ENCODE results near the gene PARD3B. TPM values are rescaled to one million over a fixed set of nuclear protein-coding genes. Genes with fewer than 3 reads are reported as not detected.

PARD3B gene
- total and polyA plus RNA-seq, 2 experiments from 2014 or later, result 3.5 to 4.4 TPM

DNA sequence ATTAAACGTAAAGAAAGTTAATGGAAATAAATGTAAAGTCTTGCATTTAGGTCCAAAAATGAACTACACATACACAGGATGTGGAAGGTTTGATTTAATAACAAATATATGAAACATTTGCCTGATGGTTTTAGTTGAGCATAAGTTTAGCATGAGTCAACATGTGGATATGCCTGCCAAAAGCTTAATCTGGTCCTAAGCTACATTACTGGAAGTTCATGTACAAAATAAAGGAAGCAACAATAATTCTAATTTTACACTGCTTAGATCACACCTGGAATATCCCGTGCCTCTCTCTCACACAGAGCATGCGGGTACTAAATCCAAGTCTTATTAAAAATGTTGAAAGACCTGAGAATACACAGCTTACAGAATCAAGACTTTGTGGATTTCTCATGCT lies 860.5 kb downstream of the PARD3B start:
- Histone ChIP-seq H3K9me2 (ENCODE audit: insufficient read depth) (no peaks in the 10 kb centered on the region), H3K79me2 (replicated peaks; ENCODE audit: insufficient read depth) (no peaks in the 10 kb centered on the region), H3K4me1 (ENCODE audit: insufficient read depth) (no peaks in the 10 kb centered on the region), H3K27me3 (ENCODE audit: insufficient read depth) (no peaks in the 10 kb centered on the region), H2AFZ (no peak overlapping the region), H3K36me3 (ENCODE audit: insufficient read depth) (no peaks in the 10 kb centered on the region), H4K20me1 (replicated peaks; ENCODE audit: insufficient read depth) (no peaks in the 10 kb centered on the region), H3K27ac (ENCODE audit: low read depth) (no peak overlapping the region), H3K4me3 (no peak overlapping the region), H3K4me2 (no peak overlapping the region), H3F3A (replicated peaks; ENCODE audit: low read depth) (no peaks in the 10 kb centered on the region)
- TF ChIP-seq EZH2phosphoT487 (IDR thresholded peaks at IDR 0.05; ENCODE audit: unreplicated experiment) (no peak), POLR2AphosphoS5 (IDR thresholded peaks at IDR 0.05; ENCODE audit: low read depth) (no peak), NANOG (IDR thresholded peaks at IDR 0.05; ENCODE audit: borderline replicate concordance) (no peak), CREB1 (CRISPR knock-in tag; IDR thresholded peaks at IDR 0.05; ENCODE audit: low read depth) (no peak), JUNB (IDR thresholded peaks at IDR 0.05; ENCODE audit: unreplicated experiment) (no peak), ZNF331 (CRISPR knock-in tag; IDR thresholded peaks at IDR 0.05; ENCODE audit: low read depth) (no peak), EZH2 (IDR thresholded peaks at IDR 0.05; ENCODE audit: low read depth, unreplicated experiment) (no peak), STAT1 (IDR thresholded peaks at IDR 0.05; ENCODE audit: unreplicated experiment) (no peak), ZNF114 (CRISPR knock-in tag; IDR thresholded peaks at IDR 0.05) (no peak)
- TF ChIP-seq, protein P1, sequence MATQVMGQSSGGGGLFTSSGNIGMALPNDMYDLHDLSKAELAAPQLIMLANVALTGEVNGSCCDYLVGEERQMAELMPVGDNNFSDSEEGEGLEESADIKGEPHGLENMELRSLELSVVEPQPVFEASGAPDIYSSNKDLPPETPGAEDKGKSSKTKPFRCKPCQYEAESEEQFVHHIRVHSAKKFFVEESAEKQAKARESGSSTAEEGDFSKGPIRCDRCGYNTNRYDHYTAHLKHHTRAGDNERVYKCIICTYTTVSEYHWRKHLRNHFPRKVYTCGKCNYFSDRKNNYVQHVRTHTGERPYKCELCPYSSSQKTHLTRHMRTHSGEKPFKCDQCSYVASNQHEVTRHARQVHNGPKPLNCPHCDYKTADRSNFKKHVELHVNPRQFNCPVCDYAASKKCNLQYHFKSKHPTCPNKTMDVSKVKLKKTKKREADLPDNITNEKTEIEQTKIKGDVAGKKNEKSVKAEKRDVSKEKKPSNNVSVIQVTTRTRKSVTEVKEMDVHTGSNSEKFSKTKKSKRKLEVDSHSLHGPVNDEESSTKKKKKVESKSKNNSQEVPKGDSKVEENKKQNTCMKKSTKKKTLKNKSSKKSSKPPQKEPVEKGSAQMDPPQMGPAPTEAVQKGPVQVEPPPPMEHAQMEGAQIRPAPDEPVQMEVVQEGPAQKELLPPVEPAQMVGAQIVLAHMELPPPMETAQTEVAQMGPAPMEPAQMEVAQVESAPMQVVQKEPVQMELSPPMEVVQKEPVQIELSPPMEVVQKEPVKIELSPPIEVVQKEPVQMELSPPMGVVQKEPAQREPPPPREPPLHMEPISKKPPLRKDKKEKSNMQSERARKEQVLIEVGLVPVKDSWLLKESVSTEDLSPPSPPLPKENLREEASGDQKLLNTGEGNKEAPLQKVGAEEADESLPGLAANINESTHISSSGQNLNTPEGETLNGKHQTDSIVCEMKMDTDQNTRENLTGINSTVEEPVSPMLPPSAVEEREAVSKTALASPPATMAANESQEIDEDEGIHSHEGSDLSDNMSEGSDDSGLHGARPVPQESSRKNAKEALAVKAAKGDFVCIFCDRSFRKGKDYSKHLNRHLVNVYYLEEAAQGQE (IDR thresholded peaks at IDR 0.05; ENCODE audit: unreplicated experiment), result no peak
- TF ChIP-seq, protein P2, sequence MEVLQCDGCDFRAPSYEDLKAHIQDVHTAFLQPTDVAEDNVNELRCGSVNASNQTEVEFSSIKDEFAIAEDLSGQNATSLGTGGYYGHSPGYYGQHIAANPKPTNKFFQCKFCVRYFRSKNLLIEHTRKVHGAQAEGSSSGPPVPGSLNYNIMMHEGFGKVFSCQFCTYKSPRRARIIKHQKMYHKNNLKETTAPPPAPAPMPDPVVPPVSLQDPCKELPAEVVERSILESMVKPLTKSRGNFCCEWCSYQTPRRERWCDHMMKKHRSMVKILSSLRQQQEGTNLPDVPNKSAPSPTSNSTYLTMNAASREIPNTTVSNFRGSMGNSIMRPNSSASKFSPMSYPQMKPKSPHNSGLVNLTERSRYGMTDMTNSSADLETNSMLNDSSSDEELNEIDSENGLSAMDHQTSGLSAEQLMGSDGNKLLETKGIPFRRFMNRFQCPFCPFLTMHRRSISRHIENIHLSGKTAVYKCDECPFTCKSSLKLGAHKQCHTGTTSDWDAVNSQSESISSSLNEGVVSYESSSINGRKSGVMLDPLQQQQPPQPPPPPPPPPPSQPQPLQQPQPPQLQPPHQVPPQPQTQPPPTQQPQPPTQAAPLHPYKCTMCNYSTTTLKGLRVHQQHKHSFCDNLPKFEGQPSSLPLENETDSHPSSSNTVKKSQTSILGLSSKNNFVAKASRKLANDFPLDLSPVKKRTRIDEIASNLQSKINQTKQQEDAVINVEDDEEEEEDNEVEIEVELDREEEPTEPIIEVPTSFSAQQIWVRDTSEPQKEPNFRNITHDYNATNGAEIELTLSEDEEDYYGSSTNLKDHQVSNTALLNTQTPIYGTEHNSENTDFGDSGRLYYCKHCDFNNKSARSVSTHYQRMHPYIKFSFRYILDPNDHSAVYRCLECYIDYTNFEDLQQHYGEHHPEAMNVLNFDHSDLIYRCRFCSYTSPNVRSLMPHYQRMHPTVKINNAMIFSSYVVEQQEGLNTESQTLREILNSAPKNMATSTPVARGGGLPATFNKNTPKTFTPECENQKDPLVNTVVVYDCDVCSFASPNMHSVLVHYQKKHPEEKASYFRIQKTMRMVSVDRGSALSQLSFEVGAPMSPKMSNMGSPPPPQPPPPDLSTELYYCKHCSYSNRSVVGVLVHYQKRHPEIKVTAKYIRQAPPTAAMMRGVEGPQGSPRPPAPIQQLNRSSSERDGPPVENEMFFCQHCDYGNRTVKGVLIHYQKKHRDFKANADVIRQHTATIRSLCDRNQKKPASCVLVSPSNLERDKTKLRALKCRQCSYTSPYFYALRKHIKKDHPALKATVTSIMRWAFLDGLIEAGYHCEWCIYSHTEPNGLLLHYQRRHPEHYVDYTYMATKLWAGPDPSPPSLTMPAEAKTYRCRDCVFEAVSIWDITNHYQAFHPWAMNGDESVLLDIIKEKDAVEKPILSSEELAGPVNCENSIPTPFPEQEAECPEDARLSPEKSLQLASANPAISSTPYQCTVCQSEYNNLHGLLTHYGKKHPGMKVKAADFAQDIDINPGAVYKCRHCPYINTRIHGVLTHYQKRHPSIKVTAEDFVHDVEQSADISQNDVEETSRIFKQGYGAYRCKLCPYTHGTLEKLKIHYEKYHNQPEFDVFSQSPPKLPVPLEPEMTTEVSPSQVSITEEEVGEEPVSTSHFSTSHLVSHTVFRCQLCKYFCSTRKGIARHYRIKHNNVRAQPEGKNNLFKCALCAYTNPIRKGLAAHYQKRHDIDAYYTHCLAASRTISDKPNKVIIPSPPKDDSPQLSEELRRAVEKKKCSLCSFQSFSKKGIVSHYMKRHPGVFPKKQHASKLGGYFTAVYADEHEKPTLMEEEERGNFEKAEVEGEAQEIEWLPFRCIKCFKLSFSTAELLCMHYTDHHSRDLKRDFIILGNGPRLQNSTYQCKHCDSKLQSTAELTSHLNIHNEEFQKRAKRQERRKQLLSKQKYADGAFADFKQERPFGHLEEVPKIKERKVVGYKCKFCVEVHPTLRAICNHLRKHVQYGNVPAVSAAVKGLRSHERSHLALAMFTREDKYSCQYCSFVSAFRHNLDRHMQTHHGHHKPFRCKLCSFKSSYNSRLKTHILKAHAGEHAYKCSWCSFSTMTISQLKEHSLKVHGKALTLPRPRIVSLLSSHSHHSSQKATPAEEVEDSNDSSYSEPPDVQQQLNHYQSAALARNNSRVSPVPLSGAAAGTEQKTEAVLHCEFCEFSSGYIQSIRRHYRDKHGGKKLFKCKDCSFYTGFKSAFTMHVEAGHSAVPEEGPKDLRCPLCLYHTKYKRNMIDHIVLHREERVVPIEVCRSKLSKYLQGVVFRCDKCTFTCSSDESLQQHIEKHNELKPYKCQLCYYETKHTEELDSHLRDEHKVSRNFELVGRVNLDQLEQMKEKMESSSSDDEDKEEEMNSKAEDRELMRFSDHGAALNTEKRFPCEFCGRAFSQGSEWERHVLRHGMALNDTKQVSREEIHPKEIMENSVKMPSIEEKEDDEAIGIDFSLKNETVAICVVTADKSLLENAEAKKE (CRISPR knock-in tag; IDR thresholded peaks at IDR 0.05), result no peak
- TF ChIP-seq, protein P3, sequence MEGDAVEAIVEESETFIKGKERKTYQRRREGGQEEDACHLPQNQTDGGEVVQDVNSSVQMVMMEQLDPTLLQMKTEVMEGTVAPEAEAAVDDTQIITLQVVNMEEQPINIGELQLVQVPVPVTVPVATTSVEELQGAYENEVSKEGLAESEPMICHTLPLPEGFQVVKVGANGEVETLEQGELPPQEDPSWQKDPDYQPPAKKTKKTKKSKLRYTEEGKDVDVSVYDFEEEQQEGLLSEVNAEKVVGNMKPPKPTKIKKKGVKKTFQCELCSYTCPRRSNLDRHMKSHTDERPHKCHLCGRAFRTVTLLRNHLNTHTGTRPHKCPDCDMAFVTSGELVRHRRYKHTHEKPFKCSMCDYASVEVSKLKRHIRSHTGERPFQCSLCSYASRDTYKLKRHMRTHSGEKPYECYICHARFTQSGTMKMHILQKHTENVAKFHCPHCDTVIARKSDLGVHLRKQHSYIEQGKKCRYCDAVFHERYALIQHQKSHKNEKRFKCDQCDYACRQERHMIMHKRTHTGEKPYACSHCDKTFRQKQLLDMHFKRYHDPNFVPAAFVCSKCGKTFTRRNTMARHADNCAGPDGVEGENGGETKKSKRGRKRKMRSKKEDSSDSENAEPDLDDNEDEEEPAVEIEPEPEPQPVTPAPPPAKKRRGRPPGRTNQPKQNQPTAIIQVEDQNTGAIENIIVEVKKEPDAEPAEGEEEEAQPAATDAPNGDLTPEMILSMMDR (conservative IDR thresholded peaks at IDR 0.05; ENCODE audit: low read depth in 2 of 2), result no peak
- TF ChIP-seq, protein P4, sequence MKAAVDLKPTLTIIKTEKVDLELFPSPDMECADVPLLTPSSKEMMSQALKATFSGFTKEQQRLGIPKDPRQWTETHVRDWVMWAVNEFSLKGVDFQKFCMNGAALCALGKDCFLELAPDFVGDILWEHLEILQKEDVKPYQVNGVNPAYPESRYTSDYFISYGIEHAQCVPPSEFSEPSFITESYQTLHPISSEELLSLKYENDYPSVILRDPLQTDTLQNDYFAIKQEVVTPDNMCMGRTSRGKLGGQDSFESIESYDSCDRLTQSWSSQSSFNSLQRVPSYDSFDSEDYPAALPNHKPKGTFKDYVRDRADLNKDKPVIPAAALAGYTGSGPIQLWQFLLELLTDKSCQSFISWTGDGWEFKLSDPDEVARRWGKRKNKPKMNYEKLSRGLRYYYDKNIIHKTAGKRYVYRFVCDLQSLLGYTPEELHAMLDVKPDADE (IDR thresholded peaks at IDR 0.05), result no peak
- no peaks in the 10 kb centered on the region for H3K4me1 Mint-ChIP-seq
- ATAC-seq (no peak), DNase-seq (ENCODE audit: low spot score) (no peak)
- no peaks in the 10 kb centered on the region for H3K9me3 Mint-ChIP-seq
- no peaks in the 10 kb centered on the region for H3K36me3 Mint-ChIP-seq (ENCODE audit: low read depth)
- H3K4me3 Mint-ChIP-seq, result no peak overlapping the region
- H3K27ac Mint-ChIP-seq, result no peak overlapping the region
- H3K27me3 Mint-ChIP-seq (ENCODE audit: insufficient read depth, low read depth, poor library complexity), result no peaks in the 10 kb centered on the region
